Suprapubic skin (tissue), 4 donors: ENCODE results near the gene ADCY4. TPM values are rescaled to one million over a fixed set of nuclear protein-coding genes. Genes with fewer than 3 reads are reported as not detected.
A peak's percentile ranks its signal among the peaks of the same experiment; 100 is the strongest.
"Not testable (repeated sequence)": the region's sequence is repeated elsewhere in the genome, so short reads cannot be mapped to it uniquely, and the experiment has no call there.

ENCODE experiments used
- DNase-seq, 2 donors: peaks; one replicate each; pipeline ENCODE4 v3.0.0-alpha.2; 2019; ENCODE audit warnings: low spot score in 2 of 2
- H3K27ac ChIP-seq: fragments of 200-600 bp; sonication (generic); one replicate; pipeline ENCODE4 v1.5.1; 2019
- H3K27me3 ChIP-seq: fragments of 200-600 bp; sonication (generic); one replicate; pipeline ENCODE4 v1.5.1; 2019
- H3K36me3 ChIP-seq: fragments of 200-600 bp; sonication (generic); one replicate; pipeline ENCODE4 v1.5.1; 2019
- H3K4me1 ChIP-seq: fragments of 200-600 bp; sonication (generic); one replicate; pipeline ENCODE4 v1.5.1; 2019
- H3K4me3 ChIP-seq: fragments of 200-600 bp; sonication (generic); one replicate; pipeline ENCODE4 v1.5.1; 2019; ENCODE audit warnings: mild to moderate bottlenecking
- H3K9me3 ChIP-seq: fragments of 200-600 bp; sonication (generic); one replicate; pipeline ENCODE4 v1.5.1; 2019
- CTCF ChIP-seq, 2 donors: fragments of 200-600 bp in 1 of 2; fragments of 450-650 bp in 1 of 2; sonication (generic) in 1 of 2; IDR thresholded peaks; one replicate each; pipeline ENCODE4 v1.5.1; 2016 to 2019; ENCODE audit warnings: antibody characterized with exemption in 2 of 2, mild to moderate bottlenecking in 1 of 2, moderate library complexity in 1 of 2
- EP300 ChIP-seq: sonication (generic); formaldehyde crosslinking; IDR thresholded peaks from one replicate; pipeline ENCODE4 v1.6.1; 2017; ENCODE audit warnings: antibody characterized with exemption
- POLR2A ChIP-seq, 2 donors: fragments of 450-650 bp; IDR thresholded peaks; one replicate each; pipeline ENCODE4 v1.6.1; 2017; ENCODE audit warnings: antibody characterized with exemption in 2 of 2, mild to moderate bottlenecking in 2 of 2, moderate library complexity in 2 of 2
- POLR2AphosphoS5 ChIP-seq, 3 donors: sonication (generic); formaldehyde crosslinking; IDR thresholded peaks; one replicate each; pipeline ENCODE4 v1.6.1; 2017; ENCODE audit warnings: antibody characterized with exemption in 3 of 3
- WGBS: methylation state at CpG from one replicate; pipeline ENCODE4 v1.1.5; 2018; 5-methylcytosine and 5-hydroxymethylcytosine counted together
- total RNA-seq, 4 donors: library from RNA; depleted of rRNA; stranded (reverse); fragments of >200 nt; gene quantifications; one replicate each; pipeline ENCODE4 v1.1.0, GENCODE V29; 2016

Gene ADCY4
- total RNA-seq, 4 donors from 2014 or later, result 3.9 to 33.2 (median 13.9) TPM

- no peaks in the 10 kb centered on the region for H3K9me3 ChIP-seq
- no peaks in the 10 kb centered on the region for H3K36me3 ChIP-seq
- DNase-seq, result no peak
- WGBS, result 93% methylated on average over 3 of the region's 3 CpGs
- H3K4me3 ChIP-seq, result no peak overlapping the region
- no peak overlapping the region for H3K27ac ChIP-seq
- H3K27me3 ChIP-seq, result no peaks in the 10 kb centered on the region
- peaks cover 5% of the 10 kb centered on the region for H3K4me1 ChIP-seq
- TF ChIP-seq POLR2A (IDR thresholded peaks at IDR 0.05) (no peak), EP300 (no peak), CTCF (IDR thresholded peaks at IDR 0.05) (no peak), POLR2AphosphoS5 (IDR thresholded peaks at IDR 0.05) (no peak)
Measured at GRCh38 chr14:24360281-24360680, 25.4 kb upstream of the ADCY4 start.

GRCh38 chr14:24356208-24356607, 21.3 kb upstream of the ADCY4 start:
- no peak for DNase-seq
- H3K4me1 ChIP-seq, result no peaks in the 10 kb centered on the region
- no peaks in the 10 kb centered on the region for H3K9me3 ChIP-seq
- TF ChIP-seq CTCF (IDR thresholded peaks at IDR 0.05) (no peak), POLR2A (IDR thresholded peaks at IDR 0.05) (no peak), EP300 (no peak), POLR2AphosphoS5 (IDR thresholded peaks at IDR 0.05) (no peak)
- 99% methylated on average over 4 of the region's 4 CpGs for WGBS
- no peaks in the 10 kb centered on the region for H3K27me3 ChIP-seq
- H3K27ac ChIP-seq, result no peak overlapping the region
- H3K36me3 ChIP-seq, result no peaks in the 10 kb centered on the region
- H3K4me3 ChIP-seq, result no peak overlapping the region

- no peaks in the 10 kb centered on the region for H3K4me1 ChIP-seq
- no peak overlapping the region for H3K4me3 ChIP-seq
- no peaks in the 10 kb centered on the region for H3K36me3 ChIP-seq
- WGBS, result 87% methylated on average over 7 of the region's 7 CpGs
- no peaks in the 10 kb centered on the region for H3K27me3 ChIP-seq
- TF ChIP-seq CTCF (IDR thresholded peaks at IDR 0.05) (no peak), POLR2AphosphoS5 (IDR thresholded peaks at IDR 0.05) (no peak), POLR2A (IDR thresholded peaks at IDR 0.05) (no peak), EP300 (no peak)
- DNase-seq, result no peak
- no peaks in the 10 kb centered on the region for H3K9me3 ChIP-seq
- no peak overlapping the region for H3K27ac ChIP-seq
Measured at GRCh38 chr14:24355009-24355408, 20.1 kb upstream of the ADCY4 start.

GRCh38 chr14:24354482-24354825, 19.6 kb upstream of the ADCY4 start:
- peak overlapping the region; percentile 40 for H3K27ac ChIP-seq
- not testable (repeated sequence) for H3K4me3 ChIP-seq, H3K4me1 ChIP-seq, DNase-seq, H3K36me3 ChIP-seq, H3K9me3 ChIP-seq, H3K27me3 ChIP-seq
- 81% methylated on average over 3 of the region's 3 CpGs for WGBS

GRCh38 chr14:24353559-24354481, 18.9 kb upstream of the ADCY4 start:
- WGBS, result 68% methylated on average over 5 of the region's 5 CpGs
- H3K4me1 ChIP-seq, result no peaks in the 10 kb centered on the region
- no peaks in the 10 kb centered on the region for H3K9me3 ChIP-seq
- no peak for TF ChIP-seq POLR2A (IDR thresholded peaks at IDR 0.05)
- no peak for TF ChIP-seq CTCF (IDR thresholded peaks at IDR 0.05)
- no peak for TF ChIP-seq POLR2AphosphoS5 (IDR thresholded peaks at IDR 0.05)
- H3K4me3 ChIP-seq, result no peak overlapping the region
- peak overlapping the region; percentile 40 for H3K27ac ChIP-seq
- no peaks in the 10 kb centered on the region for H3K27me3 ChIP-seq
- H3K36me3 ChIP-seq, result no peaks in the 10 kb centered on the region
- DNase-seq, result no peak
